Spleen (tissue), 11 donors: ENCODE data around the gene FMR1NB. TPM values are rescaled to one million over a fixed set of nuclear protein-coding genes. Genes with fewer than 3 reads are reported as not detected.

ENCODE experiments used
- DNase-seq: peaks from one replicate; pipeline ENCODE4 v3.0.0-alpha.2; 2020
- H3K27ac ChIP-seq, 8 donors: fragments of 200-600 bp; sonication (generic) in 7 of 8; 1 replicate in 4 of 8; 2 replicates in 4 of 8; pipeline versions ENCODE4 v1.5.0 to v1.8.0; 2016 to 2021; ENCODE audit warnings: inconsistent platforms in 4 of 8, mild to moderate bottlenecking in 4 of 8, moderate library complexity in 1 of 8
- H3K27me3 ChIP-seq, 7 donors: fragments of 200-600 bp; sonication (generic) in 6 of 7; replicated peaks in 1 of 7; 1 replicate in 4 of 7; 2 replicates in 3 of 7; pipeline versions ENCODE4 v1.5.0 to v1.8.0; 2016 to 2021; ENCODE audit warnings: inconsistent platforms in 3 of 7, mild to moderate bottlenecking in 1 of 7
- H3K36me3 ChIP-seq, 6 donors: fragments of 200-600 bp; sonication (generic) in 5 of 6; 1 replicate in 4 of 6; 2 replicates in 2 of 6; pipeline versions ENCODE4 v1.5.0 to v1.8.0; 2016 to 2021; ENCODE audit warnings: inconsistent platforms in 2 of 6
- H3K4me1 ChIP-seq, 6 donors: fragments of 200-600 bp; sonication (generic) in 5 of 6; 1 replicate in 3 of 6; 2 replicates in 3 of 6; pipeline versions ENCODE4 v1.5.0 to v1.8.0; 2016 to 2021; ENCODE audit warnings: inconsistent platforms in 3 of 6
- H3K4me3 ChIP-seq, 8 donors: fragments of 200-600 bp; sonication (generic) in 7 of 8; 1 replicate in 4 of 8; 2 replicates in 4 of 8; pipeline versions ENCODE4 v1.5.0 to v1.8.0; 2016 to 2021; ENCODE audit warnings: inconsistent platforms in 4 of 8, mild to moderate bottlenecking in 4 of 8, moderate library complexity in 2 of 8
- H3K9me3 ChIP-seq, 8 donors: fragments of 200-600 bp; sonication (generic) in 7 of 8; 1 replicate in 4 of 8; 2 replicates in 4 of 8; pipeline versions ENCODE4 v1.5.0 to v1.8.0; 2016 to 2021; ENCODE audit warnings: inconsistent platforms in 4 of 8
- POLR2A ChIP-seq, 3 donors: fragments of 450-650 bp; IDR thresholded peaks; one replicate each; pipeline ENCODE4 v1.5.1; 2017; ENCODE audit warnings: antibody characterized with exemption in 3 of 3, mild to moderate bottlenecking in 1 of 3
- POLR2AphosphoS5 ChIP-seq, 3 donors: sonication (generic); formaldehyde crosslinking; IDR thresholded peaks; one replicate each; pipeline ENCODE4 v1.5.1; 2017; ENCODE audit warnings: antibody characterized with exemption in 3 of 3
- WGBS, 5 donors: extraction: QIAGEN DNeasy Blood & Tissue Kit in 3 of 5; methylation state at CpG; one replicate each; pipeline versions ENCODE4 v1.1.5 to v1.1.7; 2013 to 2018; 5-methylcytosine and 5-hydroxymethylcytosine counted together
- intact Hi-C: fragments of 100-400 bp; cut with DNase I; formaldehyde crosslinking; loops from one replicate; pipeline ENCODE4 v1.15.0; 2023; ENCODE audit warnings: low total_unique reads
- polyA plus RNA-seq, 3 donors: library from polyadenylated mRNA; stranded (reverse); fragments of 200-250 nt; gene quantifications; one replicate each; pipeline ENCODE4 v1.2.1, GENCODE V29; 2013
- total RNA-seq, 7 donors: library from RNA; depleted of rRNA in 3 of 7; stranded (reverse); fragments of >200 nt in 3 of 7; fragmentation: NEBNext Ultra II Directional in 4 of 7; extraction: Animal tissue kit (Norgen Biotek cat#: 25700) in 4 of 7; gene quantifications; one replicate each; pipeline versions ENCODE4 v1.1.0 to v1.2.1, GENCODE V29; 2016 to 2021
- TF ChIP-seq, protein P1 (sequence below), 11 experiments: fragments of 200-600 bp in 7 of 11; fragments of 450-650 bp in 4 of 11; sonication (generic) in 4 of 11; IDR thresholded peaks in 8 of 11; conservative IDR thresholded peaks in 3 of 11; 1 replicate in 7 of 11; 2 replicates in 4 of 11; pipeline versions ENCODE4 v1.4.0 to v1.8.0; 2016 to 2021; ENCODE audit warnings: antibody characterized with exemption in 11 of 11, inconsistent platforms in 4 of 11, mild to moderate bottlenecking in 1 of 11
- donor health status: healthy with polysubstance abuse.
- donor health status: DM: no; HTN: no; CAD: no; lungs with moderate emphysema.
- donor health status: DM: no; HTN: no; CAD: no.
- donor health status: Bipolar disorder and iron deficiency.
- donor health status: healthy.
- donor health status: DM: no; HTN: no; CAD: no.
- donor health status: DM: yes; HTN: yes; CAD: no.

The FMR1NB gene
- total and polyA plus RNA-seq, 10 donors, result 0.08 to 0.33 TPM; not detected in 8

DNA sequence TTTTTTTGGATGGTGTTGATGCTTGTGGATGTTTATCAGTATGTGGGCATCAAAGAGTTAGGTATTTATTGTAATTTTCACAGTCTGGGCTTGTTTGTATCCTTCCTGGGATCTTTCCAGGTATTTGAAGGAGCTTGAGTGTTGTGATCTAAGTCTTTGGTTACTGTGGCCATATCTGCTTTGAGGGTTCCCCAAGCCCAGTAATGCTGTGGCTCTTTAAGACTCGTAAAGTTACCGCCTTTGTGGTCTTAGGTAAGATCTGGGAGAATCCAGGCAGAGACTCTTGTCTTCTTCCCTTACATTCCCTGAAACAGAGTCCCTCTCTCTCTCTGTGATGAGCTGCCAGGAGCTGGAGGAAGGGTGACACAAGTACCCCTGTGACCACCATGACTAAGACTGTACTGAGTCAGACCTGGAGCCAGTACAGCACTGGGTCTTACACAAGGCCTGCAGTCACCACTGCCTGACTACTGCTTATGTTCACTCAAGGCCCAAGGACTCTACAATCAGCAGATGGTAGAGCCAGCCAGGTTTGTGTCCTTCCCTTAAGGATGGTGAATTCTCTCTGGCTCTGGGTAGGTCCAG, 62.2 kb downstream of the FMR1NB start:
- 85 to 98% (median 95%) methylated on average over 2 of the region's 2 CpGs for WGBS, 5 donors
- intact Hi-C loops, result loop anchor here (10.0 kb wide), 1 partner anchor 1431 kb away; no protein-coding TSS in a partner anchor

DNA sequence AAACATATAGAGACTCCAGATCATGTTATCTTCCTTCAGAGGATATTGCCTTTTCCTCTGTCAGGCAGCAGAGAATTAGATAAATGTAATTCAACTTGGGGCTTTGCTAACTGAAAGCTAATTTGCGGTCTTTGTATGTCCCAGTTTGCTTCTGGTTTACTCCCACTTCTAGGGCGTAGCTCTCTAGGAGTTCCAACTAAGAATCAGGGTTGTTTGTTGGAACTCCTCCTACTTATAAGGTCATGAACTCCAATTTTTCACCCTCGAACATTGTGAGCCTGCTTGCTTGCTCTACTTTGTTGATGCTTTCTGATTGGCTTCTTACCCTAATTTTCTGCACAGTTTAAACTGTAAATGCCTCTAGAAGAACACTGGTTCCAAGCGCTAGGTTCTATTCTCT, 66.1 kb downstream of the FMR1NB start:
- TF ChIP-seq POLR2A (IDR thresholded peaks at IDR 0.05) (no peak), POLR2AphosphoS5 (IDR thresholded peaks at IDR 0.05) (no peak)
- TF ChIP-seq, protein P1, sequence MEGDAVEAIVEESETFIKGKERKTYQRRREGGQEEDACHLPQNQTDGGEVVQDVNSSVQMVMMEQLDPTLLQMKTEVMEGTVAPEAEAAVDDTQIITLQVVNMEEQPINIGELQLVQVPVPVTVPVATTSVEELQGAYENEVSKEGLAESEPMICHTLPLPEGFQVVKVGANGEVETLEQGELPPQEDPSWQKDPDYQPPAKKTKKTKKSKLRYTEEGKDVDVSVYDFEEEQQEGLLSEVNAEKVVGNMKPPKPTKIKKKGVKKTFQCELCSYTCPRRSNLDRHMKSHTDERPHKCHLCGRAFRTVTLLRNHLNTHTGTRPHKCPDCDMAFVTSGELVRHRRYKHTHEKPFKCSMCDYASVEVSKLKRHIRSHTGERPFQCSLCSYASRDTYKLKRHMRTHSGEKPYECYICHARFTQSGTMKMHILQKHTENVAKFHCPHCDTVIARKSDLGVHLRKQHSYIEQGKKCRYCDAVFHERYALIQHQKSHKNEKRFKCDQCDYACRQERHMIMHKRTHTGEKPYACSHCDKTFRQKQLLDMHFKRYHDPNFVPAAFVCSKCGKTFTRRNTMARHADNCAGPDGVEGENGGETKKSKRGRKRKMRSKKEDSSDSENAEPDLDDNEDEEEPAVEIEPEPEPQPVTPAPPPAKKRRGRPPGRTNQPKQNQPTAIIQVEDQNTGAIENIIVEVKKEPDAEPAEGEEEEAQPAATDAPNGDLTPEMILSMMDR (IDR thresholded peaks at IDR 0.05 in 8 of 11, conservative IDR thresholded peaks at IDR 0.05 in 3 of 11), result no peak
- no peaks in the 10 kb centered on the region for H3K9me3 ChIP-seq
- no peak overlapping the region for H3K4me3 ChIP-seq
- H3K36me3 ChIP-seq, result no peaks in the 10 kb centered on the region
- 62 to 77% (median 71%) methylated on average over 4 of the region's 4 CpGs for WGBS, 5 donors
- no peaks in the 10 kb centered on the region for H3K27me3 ChIP-seq
- intact Hi-C loops, result loop anchor here (10.0 kb wide), 1 partner anchor 1428 kb away; no protein-coding TSS in a partner anchor
- H3K27ac ChIP-seq, result no peak overlapping the region
- H3K4me1 ChIP-seq, result no peaks in the 10 kb centered on the region
- no peak for DNase-seq

More for the DNA sequence above, 62.2 kb downstream of the FMR1NB start:
- Histone ChIP-seq H3K4me1 (no peaks in the 10 kb centered on the region), H3K9me3 (no peaks in the 10 kb centered on the region), H3K36me3 (no peaks in the 10 kb centered on the region), H3K27ac (no peak overlapping the region), H3K27me3 (no peaks in the 10 kb centered on the region), H3K4me3 (no peak overlapping the region)
- TF ChIP-seq POLR2AphosphoS5 (IDR thresholded peaks at IDR 0.05) (no peak), POLR2A (IDR thresholded peaks at IDR 0.05) (no peak)
- TF ChIP-seq, protein P1 (IDR thresholded peaks at IDR 0.05 in 8 of 11, conservative IDR thresholded peaks at IDR 0.05 in 3 of 11), result no peak
- no peak for DNase-seq

DNA sequence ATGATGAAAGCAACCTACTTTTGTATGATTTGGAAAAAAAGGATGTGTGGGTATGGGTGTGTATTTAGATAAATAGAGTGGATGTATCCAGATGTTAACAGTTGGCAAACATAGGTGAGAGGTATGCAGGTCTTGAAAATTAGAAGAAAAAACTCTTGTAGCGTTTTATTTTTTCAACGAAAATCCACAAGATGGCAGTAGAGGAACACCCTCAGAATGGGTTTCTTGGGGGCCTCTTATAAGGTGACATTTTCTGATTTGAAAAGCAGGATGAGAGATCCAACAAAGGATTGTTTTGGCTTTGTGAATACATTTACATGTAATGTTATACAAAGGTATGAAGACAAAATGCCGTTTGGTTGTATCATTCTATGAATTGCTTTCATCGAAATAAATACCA, 68.3 kb downstream of the FMR1NB start:
- Histone ChIP-seq H3K9me3 (no peaks in the 10 kb centered on the region), H3K27ac (no peak overlapping the region), H3K4me1 (no peaks in the 10 kb centered on the region), H3K36me3 (no peaks in the 10 kb centered on the region), H3K27me3 (no peaks in the 10 kb centered on the region), H3K4me3 (no peak overlapping the region)
- WGBS, 5 donors, result 27 to 35% (median 28%) methylated on average over 4 of the region's 4 CpGs
- intact Hi-C loops, result loop anchor here (10.0 kb wide), 1 partner anchor 1425 kb away; no protein-coding TSS in a partner anchor
- DNase-seq, result no peak
- TF ChIP-seq POLR2AphosphoS5 (IDR thresholded peaks at IDR 0.05), result no peak
- TF ChIP-seq, protein P1 (IDR thresholded peaks at IDR 0.05 in 8 of 11, conservative IDR thresholded peaks at IDR 0.05 in 3 of 11), result peak in 6 of 11 experiments; percentile 27 to 48 (median 40)

DNA sequence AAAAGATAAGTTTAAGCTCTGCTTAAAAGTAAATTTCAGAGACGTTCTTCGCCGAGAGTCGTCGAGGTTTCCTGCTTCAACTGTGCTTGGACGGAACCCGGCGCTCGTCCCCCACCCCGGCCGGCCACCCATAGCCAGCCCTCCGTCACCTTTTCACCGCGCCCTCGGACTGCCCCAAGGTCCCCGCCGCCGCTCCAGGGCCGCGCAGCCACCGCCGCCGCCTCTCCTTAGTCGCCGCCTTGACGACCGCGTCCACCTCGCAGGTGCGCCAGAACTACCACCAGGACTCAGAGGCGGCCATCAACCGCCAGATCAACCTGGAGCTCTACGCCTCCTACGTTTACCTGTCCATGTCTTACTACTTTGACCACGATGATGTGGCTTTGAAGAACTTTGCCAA, 70.8 kb downstream of the FMR1NB start:
- Histone ChIP-seq H3K4me3 (no peak overlapping the region), H3K36me3 (no peaks in the 10 kb centered on the region), H3K27me3 (peaks cover 0 to 8% (median 0%) of the 10 kb centered on the region in 7 donors), H3K4me1 (no peaks in the 10 kb centered on the region), H3K27ac (no peak overlapping the region), H3K9me3 (no peaks in the 10 kb centered on the region)
- TF ChIP-seq, protein P1 (IDR thresholded peaks at IDR 0.05 in 8 of 11, conservative IDR thresholded peaks at IDR 0.05 in 3 of 11), result no peak
- no peak for TF ChIP-seq POLR2AphosphoS5 (IDR thresholded peaks at IDR 0.05)
- no peak for TF ChIP-seq POLR2A (IDR thresholded peaks at IDR 0.05)
- intact Hi-C loops, result loop anchor here (5.0 kb wide), 1 partner anchor 1235 kb away; no protein-coding TSS in a partner anchor
- 73 to 95% (median 93%) methylated on average over 21 to 35 of the region's 35 CpGs for WGBS, 5 donors
- DNase-seq, result no peak
